ENCODE results near the gene OGFOD3. TPM values are rescaled to one million over a fixed set of nuclear protein-coding genes. Genes with fewer than 3 reads are reported as not detected.
"Not testable (repeated sequence)": the region's sequence is repeated elsewhere in the genome, so short reads cannot be mapped to it uniquely, and the experiment has no call there.

OGFOD3 gene
- polyA plus RNA-seq, 1 donor = 20.9 TPM

- Histone ChIP-seq H3K36me3 (ENCODE audit: control insufficient read depth, insufficient read depth, low read length) (peaks cover 29% of the 10 kb centered on the region), H3K9me3 (ENCODE audit: control insufficient read depth, low read depth, low read length) (peaks cover 9% of the 10 kb centered on the region), H3K27ac (ENCODE audit: low read length) (peak within 1 kb of the TSS; percentile 99), H3K27me3 (ENCODE audit: control insufficient read depth, insufficient read depth, low read length) (no peaks in the 10 kb centered on the region), H3K4me3 (ENCODE audit: low read length) (peak within 1 kb of the TSS; percentile 89), H3K4me1 (ENCODE audit: control insufficient read depth, insufficient read depth, low read length) (peaks cover 18% of the 10 kb centered on the region)
- DNase-seq = peak; percentile 98 to 99
- no CpG with 5 or more reads among the region's 85 CpGs for WGBS (ENCODE audit: insufficient coverage, low lambda C conversion rate)
Observed at GRCh38 chr17:82458179-82458884, 39.9 kb upstream of the OGFOD3 start, which contains the start of gene NARF. Gene NARF (plus strand): TSS chr17:82458741. CDS start chr17:82458804, 63 bp downstream.

GRCh38 chr17:82457929-82458178 lies 39.5 kb upstream of the OGFOD3 start:
- Histone ChIP-seq H3K4me1 (ENCODE audit: control insufficient read depth, insufficient read depth, low read length) (peaks cover 18% of the 10 kb centered on the region), H3K27ac (ENCODE audit: low read length) (peak overlapping the region; percentile 99), H3K36me3 (ENCODE audit: control insufficient read depth, insufficient read depth, low read length) (peaks cover 25% of the 10 kb centered on the region), H3K4me3 (ENCODE audit: low read length) (peak overlapping the region; percentile 89), H3K9me3 (ENCODE audit: control insufficient read depth, low read depth, low read length) (peaks cover 10% of the 10 kb centered on the region), H3K27me3 (ENCODE audit: control insufficient read depth, insufficient read depth, low read length) (no peaks in the 10 kb centered on the region)
- peak in 1 of 2 donors; percentile 95 for DNase-seq
- WGBS (ENCODE audit: insufficient coverage, low lambda C conversion rate) = no CpG with 5 or more reads among the region's 8 CpGs

- Histone ChIP-seq H3K4me1 (ENCODE audit: control insufficient read depth, insufficient read depth, low read length) (peaks cover 18% of the 10 kb centered on the region), H3K9me3 (ENCODE audit: control insufficient read depth, low read depth, low read length) (peaks cover 13% of the 10 kb centered on the region), H3K27ac (ENCODE audit: low read length) (peak overlapping the region; percentile 99), H3K4me3 (ENCODE audit: low read length) (peak overlapping the region; percentile 89), H3K36me3 (ENCODE audit: control insufficient read depth, insufficient read depth, low read length) (peaks cover 20% of the 10 kb centered on the region), H3K27me3 (ENCODE audit: control insufficient read depth, insufficient read depth, low read length) (no peaks in the 10 kb centered on the region)
- 44% methylated on average over 2 of the region's 10 CpGs for WGBS (ENCODE audit: insufficient coverage, low lambda C conversion rate)
- peak in 1 of 2 donors; percentile 59 for DNase-seq
Observed at GRCh38 chr17:82457073-82457928, 38.9 kb upstream of the OGFOD3 start.

- DNase-seq; H3K27ac ChIP-seq (ENCODE audit: low read length); H3K4me3 ChIP-seq (ENCODE audit: low read length); H3K27me3 ChIP-seq (ENCODE audit: control insufficient read depth, insufficient read depth, low read length); H3K36me3 ChIP-seq (ENCODE audit: control insufficient read depth, insufficient read depth, low read length): not testable (repeated sequence)
- H3K4me1 ChIP-seq (ENCODE audit: control insufficient read depth, insufficient read depth, low read length) = peaks cover 19% of the 10 kb centered on the region
- no CpG with 5 or more reads among the region's 21 CpGs for WGBS (ENCODE audit: insufficient coverage, low lambda C conversion rate)
- H3K9me3 ChIP-seq (ENCODE audit: control insufficient read depth, low read depth, low read length) = peaks cover 17% of the 10 kb centered on the region
Observed at GRCh38 chr17:82453706-82454105, 35.3 kb upstream of the OGFOD3 start.

GRCh38 chr17:82453151-82453550 lies 34.8 kb upstream of the OGFOD3 start:
- not testable (repeated sequence) for H3K36me3 ChIP-seq (ENCODE audit: control insufficient read depth, insufficient read depth, low read length); DNase-seq; H3K27ac ChIP-seq (ENCODE audit: low read length); H3K27me3 ChIP-seq (ENCODE audit: control insufficient read depth, insufficient read depth, low read length); H3K4me3 ChIP-seq (ENCODE audit: low read length)
- no CpG with 5 or more reads among the region's 7 CpGs for WGBS (ENCODE audit: insufficient coverage, low lambda C conversion rate)
- peaks cover 17% of the 10 kb centered on the region for H3K9me3 ChIP-seq (ENCODE audit: control insufficient read depth, low read depth, low read length)
- peaks cover 19% of the 10 kb centered on the region for H3K4me1 ChIP-seq (ENCODE audit: control insufficient read depth, insufficient read depth, low read length)

- H3K36me3 ChIP-seq (ENCODE audit: control insufficient read depth, insufficient read depth, low read length) = no peaks in the 10 kb centered on the region
- H3K27me3 ChIP-seq (ENCODE audit: control insufficient read depth, insufficient read depth, low read length) = no peaks in the 10 kb centered on the region
- DNase-seq = no peak
- H3K27ac ChIP-seq (ENCODE audit: low read length) = no peak overlapping the region
- H3K4me3 ChIP-seq (ENCODE audit: low read length) = no peak overlapping the region
- peaks cover 12% of the 10 kb centered on the region for H3K4me1 ChIP-seq (ENCODE audit: control insufficient read depth, insufficient read depth, low read length)
- WGBS (ENCODE audit: insufficient coverage, low lambda C conversion rate) = 100% methylated on average over 1 of the region's 3 CpGs
- peaks cover 17% of the 10 kb centered on the region for H3K9me3 ChIP-seq (ENCODE audit: control insufficient read depth, low read depth, low read length)
Observed at GRCh38 chr17:82452162-82452561, 33.8 kb upstream of the OGFOD3 start.

GRCh38 chr17:82450357-82451106 lies 32.1 kb upstream of the OGFOD3 start, which contains the start of gene CYBC1:
Gene CYBC1 (minus strand): TSS chr17:82450752. CDS start chr17:82449254, 1,498 bp downstream.
- peak within 1 kb of the TSS; percentile 68 for H3K27ac ChIP-seq (ENCODE audit: low read length)
- no peaks in the 10 kb centered on the region for H3K27me3 ChIP-seq (ENCODE audit: control insufficient read depth, insufficient read depth, low read length)
- no CpG with 5 or more reads among the region's 91 CpGs for WGBS (ENCODE audit: insufficient coverage, low lambda C conversion rate)
- DNase-seq = peak; percentile 89 to 92
- H3K9me3 ChIP-seq (ENCODE audit: control insufficient read depth, low read depth, low read length) = peaks cover 17% of the 10 kb centered on the region
- peaks cover 2% of the 10 kb centered on the region for H3K36me3 ChIP-seq (ENCODE audit: control insufficient read depth, insufficient read depth, low read length)
- H3K4me3 ChIP-seq (ENCODE audit: low read length) = peak within 1 kb of the TSS; percentile 65
- peaks cover 9% of the 10 kb centered on the region for H3K4me1 ChIP-seq (ENCODE audit: control insufficient read depth, insufficient read depth, low read length)

- Histone ChIP-seq H3K27ac (ENCODE audit: low read length) (peak overlapping the region; percentile 4), H3K4me1 (ENCODE audit: control insufficient read depth, insufficient read depth, low read length) (peaks cover 9% of the 10 kb centered on the region), H3K36me3 (ENCODE audit: control insufficient read depth, insufficient read depth, low read length) (peaks cover 3% of the 10 kb centered on the region), H3K4me3 (ENCODE audit: low read length) (peak overlapping the region; percentile 65), H3K9me3 (ENCODE audit: control insufficient read depth, low read depth, low read length) (peaks cover 17% of the 10 kb centered on the region), H3K27me3 (ENCODE audit: control insufficient read depth, insufficient read depth, low read length) (no peaks in the 10 kb centered on the region)
- no CpG with 5 or more reads among the region's 18 CpGs for WGBS (ENCODE audit: insufficient coverage, low lambda C conversion rate)
- no peak for DNase-seq
Observed at GRCh38 chr17:82449883-82450356, 31.5 kb upstream of the OGFOD3 start.

- peaks cover 9% of the 10 kb centered on the region for H3K4me1 ChIP-seq (ENCODE audit: control insufficient read depth, insufficient read depth, low read length)
Observed at GRCh38 chr17:82449131-82449882, 30.9 kb upstream of the OGFOD3 start.

More at GRCh38 chr17:82449131-82449882, 30.9 kb upstream of the OGFOD3 start:
- Histone ChIP-seq H3K4me3 (ENCODE audit: low read length) (peak overlapping the region; percentile 65), H3K9me3 (ENCODE audit: control insufficient read depth, low read depth, low read length) (peaks cover 17% of the 10 kb centered on the region), H3K27ac (ENCODE audit: low read length) (peak overlapping the region; percentile 4), H3K27me3 (ENCODE audit: control insufficient read depth, insufficient read depth, low read length) (no peaks in the 10 kb centered on the region), H3K36me3 (ENCODE audit: control insufficient read depth, insufficient read depth, low read length) (peaks cover 6% of the 10 kb centered on the region)
- DNase-seq = no peak
- WGBS (ENCODE audit: insufficient coverage, low lambda C conversion rate) = 80% methylated on average over 1 of the region's 30 CpGs
